ENCODE data around the gene NTSR1.

The NTSR1 gene

GRCh38 chr20:62772990-62773844 lies 64.6 kb downstream of the NTSR1 start:
- no peak for DNase-seq

GRCh38 chr20:62773845-62774714 lies 65.4 kb downstream of the NTSR1 start:
- DNase-seq, result no peak

GRCh38 chr20:62774762-62775161 lies 66.1 kb downstream of the NTSR1 start:
- DNase-seq, result no peak

- no peak for DNase-seq
Observed at GRCh38 chr20:62775206-62775605, 66.6 kb downstream of the NTSR1 start.

GRCh38 chr20:62776035-62776691 lies 67.5 kb downstream of the NTSR1 start:
- no peak for DNase-seq

- peak; percentile 46 for DNase-seq
Observed at GRCh38 chr20:62776692-62777527, 68.3 kb downstream of the NTSR1 start.

- no peak for DNase-seq
Observed at GRCh38 chr20:62777528-62777830, 68.8 kb downstream of the NTSR1 start.

GRCh38 chr20:62778058-62778457 lies 69.4 kb downstream of the NTSR1 start:
- no peak for DNase-seq

- DNase-seq, result no peak
Observed at GRCh38 chr20:62778601-62779416, 70.2 kb downstream of the NTSR1 start.

GRCh38 chr20:62779417-62779685 lies 70.7 kb downstream of the NTSR1 start:
- DNase-seq, result no peak

- no peak for DNase-seq
Observed at GRCh38 chr20:62780204-62780603, 71.6 kb downstream of the NTSR1 start.

- no peak for DNase-seq
Observed at GRCh38 chr20:62780696-62781095, 72.1 kb downstream of the NTSR1 start.

- DNase-seq, result no peak
Observed at GRCh38 chr20:62782149-62782892, 73.7 kb downstream of the NTSR1 start.

- DNase-seq, result no peak
Observed at GRCh38 chr20:62782893-62783278, 74.2 kb downstream of the NTSR1 start.

GRCh38 chr20:62784497-62784896 lies 75.9 kb downstream of the NTSR1 start:
- no peak for DNase-seq

- no peak for DNase-seq
Observed at GRCh38 chr20:62785393-62785792, 76.8 kb downstream of the NTSR1 start.

GRCh38 chr20:62786157-62786556 lies 77.5 kb downstream of the NTSR1 start:
- no peak for DNase-seq

GRCh38 chr20:62787321-62787720 lies 78.7 kb downstream of the NTSR1 start:
- DNase-seq, result no peak

GRCh38 chr20:62787866-62788265 lies 79.2 kb downstream of the NTSR1 start:
- DNase-seq, result no peak

- no peak for DNase-seq
Observed at GRCh38 chr20:62788607-62789006, 80.0 kb downstream of the NTSR1 start.

- DNase-seq, result no peak
Observed at GRCh38 chr20:62790075-62790474, 81.4 kb downstream of the NTSR1 start.

Measured in activated CD4-positive, alpha-beta T cell treated with anti-CD3 and anti-CD28 coated beads, Interleukin-2, amount 50 U/mL, for 1 hour (primary cell).